Fibroblast of lung (primary cell): ENCODE data around the gene DUSP1. TPM values are rescaled to one million over a fixed set of nuclear protein-coding genes. Genes with fewer than 3 reads are reported as not detected.

Source experiments
- DNase-seq, 2 donors: peaks; one replicate each; pipeline versions ENCODE4 v3.0.0 to v3.0.0-alpha.2; 2010; ENCODE audit warnings: low read depth in 2 of 2
- H2AFZ ChIP-seq: 2 replicates; pipeline ENCODE4 v1.5.1; 2012; ENCODE audit warnings: low read length, control low read depth, inconsistent platforms
- H3K27ac ChIP-seq: 2 replicates; pipeline ENCODE4 v1.5.1; 2011; ENCODE audit warnings: low read length, control low read depth; ENCODE audit not compliant: insufficient read depth
- H3K27me3 ChIP-seq: 2 replicates; pipeline ENCODE4 v1.5.1; 2011; ENCODE audit warnings: mild to moderate bottlenecking, low read length; ENCODE audit not compliant: control insufficient read depth, insufficient read depth
- H3K36me3 ChIP-seq: 2 replicates; pipeline ENCODE4 v1.5.1; 2011; ENCODE audit warnings: low read length; ENCODE audit not compliant: control insufficient read depth, insufficient read depth
- H3K4me1 ChIP-seq: 2 replicates; pipeline ENCODE4 v1.5.1; 2011; ENCODE audit warnings: low read length; ENCODE audit not compliant: control insufficient read depth, insufficient read depth; ENCODE audit errors: extremely low read depth
- H3K4me2 ChIP-seq: 2 replicates; pipeline ENCODE4 v1.5.1; 2011; ENCODE audit warnings: low read length, control low read depth; ENCODE audit not compliant: insufficient read depth; ENCODE audit errors: extremely low read depth
- H3K4me3 ChIP-seq, 4 experiments: fragments of 200-600 bp in 1 of 4; sonication (generic) in 1 of 4; replicated peaks in 1 of 4; 2 replicates each; pipeline ENCODE4 v1.5.1; 2011 to 2016; ENCODE audit warnings: low read length in 4 of 4, low read depth in 3 of 4, mild to moderate bottlenecking in 3 of 4, control low read depth in 2 of 4, inconsistent platforms in 1 of 4, mixed read lengths in 1 of 4; ENCODE audit not compliant: insufficient read depth in 1 of 4; ENCODE audit errors: control extremely low read depth in 1 of 4
- H3K79me2 ChIP-seq: 2 replicates; pipeline ENCODE4 v1.5.1; 2012; ENCODE audit warnings: mild to moderate bottlenecking, low read length, inconsistent platforms; ENCODE audit not compliant: control insufficient read depth, insufficient read depth
- H3K9ac ChIP-seq: 2 replicates; pipeline ENCODE4 v1.5.1; 2011; ENCODE audit warnings: mild to moderate bottlenecking, low read length, control low read depth; ENCODE audit not compliant: insufficient read depth
- H3K9me3 ChIP-seq: 2 replicates; pipeline ENCODE4 v1.5.1; 2012; ENCODE audit warnings: low read depth, low read length; ENCODE audit not compliant: control insufficient read depth, insufficient read depth
- H4K20me1 ChIP-seq: 2 replicates; pipeline ENCODE4 v1.5.1; 2011; ENCODE audit warnings: low read length; ENCODE audit not compliant: control insufficient read depth, insufficient read depth; ENCODE audit errors: extremely low read depth
- CTCF ChIP-seq, 2 donors: IDR thresholded peaks in 1 of 2; conservative IDR thresholded peaks in 1 of 2; 1 replicate in 1 of 2; 2 replicates in 1 of 2; pipeline ENCODE4 v1.5.1; 2011 to 2012; ENCODE audit warnings: low read length in 2 of 2, control low read depth in 1 of 2, inconsistent platforms in 1 of 2, low read depth in 1 of 2, mild to moderate bottlenecking in 1 of 2
- EZH2 ChIP-seq: IDR thresholded peaks from 2 replicates; pipeline ENCODE4 v1.5.1; 2012; ENCODE audit warnings: low read length, control low read depth, mild to moderate bottlenecking; ENCODE audit errors: missing control alignments
- polyA plus RNA-seq, 2 donors: library from polyadenylated mRNA; depleted of rRNA in 1 of 2; stranded (reverse) in 1 of 2; unstranded in 1 of 2; fragments of >200 nt; gene quantifications; 2 replicates each; pipeline ENCODE4 v1.2.1, GENCODE V29; 2011 to 2012; ENCODE audit warnings: missing spikeins in 1 of 2
- total RNA-seq: library from RNA; depleted of rRNA; stranded (reverse); fragments of >200 nt; gene quantifications from 2 replicates; pipeline ENCODE4 v1.2.1, GENCODE V29; 2014

DUSP1 gene
- total and polyA plus RNA-seq, 2 donors (not counting 1 experiment from before 2014, with no cell fraction given): 121 to 148 TPM

DNA sequence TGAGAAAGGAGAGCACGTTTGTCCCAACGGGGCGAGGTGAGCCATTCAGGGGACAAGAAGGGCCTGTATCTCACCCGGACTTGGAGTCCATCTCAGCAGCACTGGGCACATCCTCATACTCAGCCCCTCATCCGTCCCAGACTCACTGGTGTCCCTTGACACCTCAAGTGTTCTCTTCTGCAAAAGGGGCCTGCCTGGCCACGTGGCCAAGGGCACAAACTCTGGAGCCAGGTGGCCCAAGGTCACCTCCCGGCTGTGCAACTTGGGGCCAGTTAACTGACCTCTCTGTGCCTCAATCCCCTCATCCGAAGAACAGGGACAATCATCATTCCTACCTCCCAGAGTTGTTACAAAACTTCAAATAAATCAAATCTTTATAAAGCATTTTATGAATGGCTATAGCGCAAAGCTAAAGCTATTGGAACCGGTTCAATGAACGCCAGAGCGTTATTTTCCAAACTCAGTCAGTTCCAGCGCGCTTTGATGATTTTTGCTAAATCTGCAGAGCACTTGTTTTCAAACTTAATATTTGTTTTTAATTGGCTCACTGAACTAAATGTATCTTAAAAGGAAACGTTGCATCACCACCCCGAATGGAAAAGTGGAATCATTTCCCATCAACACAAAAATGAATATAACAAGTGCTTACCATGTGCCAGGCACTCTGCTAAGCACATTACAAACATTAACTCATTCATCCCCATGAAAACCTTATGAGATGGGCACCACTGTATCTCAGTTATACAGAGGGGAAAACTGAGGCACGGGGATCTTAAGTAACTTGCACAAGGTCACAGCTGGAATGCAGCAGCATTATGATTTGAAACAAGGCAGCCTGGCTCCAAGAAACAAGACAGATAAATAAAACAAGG, 49.3 kb downstream of the DUSP1 start:
- no peaks in the 10 kb centered on the region for H4K20me1 ChIP-seq
- H3K36me3 ChIP-seq: no peaks in the 10 kb centered on the region
- DNase-seq: peak; percentile 19 to 86
- H3K4me1 ChIP-seq: no peaks in the 10 kb centered on the region
- no peak overlapping the region for H3K9ac ChIP-seq
- no peaks in the 10 kb centered on the region for H3K79me2 ChIP-seq
- no peaks in the 10 kb centered on the region for H3K9me3 ChIP-seq
- H3K27ac ChIP-seq: no peak overlapping the region
- TF ChIP-seq EZH2: no peak
- no peak for TF ChIP-seq CTCF (conservative IDR thresholded peaks at IDR 0.05 in 1 of 2, IDR thresholded peaks at IDR 0.05 in 1 of 2; ENCODE audit: low read depth in 1 of 2, low read length in 2 of 2)
- H3K4me2 ChIP-seq: peak overlapping the region; percentile 37
- no peaks in the 10 kb centered on the region for H3K27me3 ChIP-seq
- H3K4me3 ChIP-seq: no peak overlapping the region
- no peak overlapping the region for H2AFZ ChIP-seq

GRCh38 chr5:172720655-172721054, 50.3 kb downstream of the DUSP1 start:
- Histone ChIP-seq H3K4me1 (no peaks in the 10 kb centered on the region), H3K9ac (no peak overlapping the region), H3K27me3 (no peaks in the 10 kb centered on the region), H4K20me1 (no peaks in the 10 kb centered on the region), H3K27ac (no peak overlapping the region), H3K9me3 (no peaks in the 10 kb centered on the region), H3K4me3 (no peak overlapping the region), H3K79me2 (no peaks in the 10 kb centered on the region), H2AFZ (no peak overlapping the region), H3K36me3 (no peaks in the 10 kb centered on the region), H3K4me2 (no peak overlapping the region)
- TF ChIP-seq CTCF (conservative IDR thresholded peaks at IDR 0.05 in 1 of 2, IDR thresholded peaks at IDR 0.05 in 1 of 2; ENCODE audit: low read depth in 1 of 2, low read length in 2 of 2): no peak
- no peak for TF ChIP-seq EZH2
- no peak for DNase-seq

DNA sequence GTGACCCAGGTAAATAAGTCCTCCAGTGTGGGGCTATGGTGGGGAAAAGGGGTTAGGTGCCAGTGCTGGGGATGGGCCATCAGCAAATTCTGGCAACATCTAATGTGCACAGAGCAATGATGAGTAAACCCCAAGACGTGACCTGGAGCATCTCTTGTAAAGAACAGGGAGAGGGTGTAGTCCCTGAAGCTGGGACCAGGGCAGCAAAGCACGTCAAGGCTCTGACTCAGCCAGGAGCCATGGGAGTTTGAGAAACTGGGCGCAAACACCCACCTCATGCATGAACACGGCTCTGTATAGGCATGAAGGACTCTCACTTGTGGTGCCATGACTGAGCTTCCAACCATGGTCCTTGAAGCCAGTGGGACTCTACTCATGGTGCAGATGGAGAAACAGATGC, 51.8 kb downstream of the DUSP1 start:
- no peaks in the 10 kb centered on the region for H3K4me1 ChIP-seq
- H3K36me3 ChIP-seq: no peaks in the 10 kb centered on the region
- no peak overlapping the region for H3K9ac ChIP-seq
- H3K4me3 ChIP-seq: no peak overlapping the region
- no peak for DNase-seq
- no peak overlapping the region for H2AFZ ChIP-seq
- no peak overlapping the region for H3K27ac ChIP-seq
- no peak for TF ChIP-seq CTCF (conservative IDR thresholded peaks at IDR 0.05 in 1 of 2, IDR thresholded peaks at IDR 0.05 in 1 of 2; ENCODE audit: low read depth in 1 of 2, low read length in 2 of 2)
- no peak for TF ChIP-seq EZH2
- H3K9me3 ChIP-seq: no peaks in the 10 kb centered on the region
- no peaks in the 10 kb centered on the region for H3K79me2 ChIP-seq
- no peak overlapping the region for H3K4me2 ChIP-seq
- H4K20me1 ChIP-seq: no peaks in the 10 kb centered on the region
- H3K27me3 ChIP-seq: no peaks in the 10 kb centered on the region
